GM23338 (cell line): Measurements from ENCODE around the gene PNPLA1. TPM values are rescaled to one million over a fixed set of nuclear protein-coding genes. Genes with fewer than 3 reads are reported as not detected.

Experiments used
- ATAC-seq: fragments of 200-7000 bp; cut with Tn5 transposase; 3 replicates; pipeline ENCODE4 v1.9.1; 2020
- DNase-seq: peaks from one replicate; pipeline ENCODE4 v3.0.0-alpha.2; 2015; ENCODE audit warnings: low spot score
- H2AFZ ChIP-seq: fragments of 200-600 bp; sonication (generic); 2 replicates; pipeline ENCODE4 v1.8.0; 2016; ENCODE audit warnings: antibody characterized with exemption, mild to moderate bottlenecking, moderate library complexity
- H3F3A ChIP-seq: fragments of 200-600 bp; sonication (generic); replicated peaks from 2 replicates; pipeline ENCODE4 v1.8.0; 2017; ENCODE audit warnings: antibody characterized with exemption, mixed run types, low read depth
- H3K27ac ChIP-seq: fragments of 200-600 bp; sonication (generic); 2 replicates; pipeline ENCODE4 v1.6.1; 2016; ENCODE audit warnings: low read depth
- H3K27me3 ChIP-seq: fragments of 200-600 bp; sonication (generic); 2 replicates; pipeline ENCODE4 v1.8.0; 2016; ENCODE audit warnings: mild to moderate bottlenecking, mixed run types, moderate library complexity; ENCODE audit not compliant: insufficient read depth
- H3K36me3 ChIP-seq: fragments of 200-600 bp; sonication (generic); 2 replicates; pipeline ENCODE4 v1.8.0; 2016; ENCODE audit warnings: mild to moderate bottlenecking; ENCODE audit not compliant: insufficient read depth
- H3K4me1 ChIP-seq: fragments of 200-600 bp; sonication (generic); 2 replicates; pipeline ENCODE4 v1.8.0; 2016; ENCODE audit warnings: mild to moderate bottlenecking, moderate library complexity; ENCODE audit not compliant: insufficient read depth
- H3K4me2 ChIP-seq: fragments of 200-600 bp; sonication (generic); 2 replicates; pipeline ENCODE4 v1.7.1; 2017; ENCODE audit warnings: mixed run types
- H3K4me3 ChIP-seq: fragments of 200-600 bp; sonication (generic); 2 replicates; pipeline ENCODE4 v1.6.1; 2016; ENCODE audit warnings: mixed run types
- H3K79me2 ChIP-seq: fragments of 200-600 bp; sonication (generic); replicated peaks from 2 replicates; pipeline ENCODE4 v1.8.0; 2017; ENCODE audit warnings: mild to moderate bottlenecking; ENCODE audit not compliant: insufficient read depth
- H3K9me2 ChIP-seq: fragments of 200-600 bp; sonication (generic); 2 replicates; pipeline ENCODE4 v1.8.0; 2017; ENCODE audit not compliant: insufficient read depth
- H4K20me1 ChIP-seq: fragments of 200-600 bp; sonication (generic); replicated peaks from 2 replicates; pipeline ENCODE4 v1.8.0; 2017; ENCODE audit warnings: mild to moderate bottlenecking; ENCODE audit not compliant: insufficient read depth
- H3K27ac Mint-ChIP-seq: 2 replicates; pipeline ENCODE4 v1.8.0; 2020; ENCODE audit warnings: inconsistent platforms, mild to moderate bottlenecking, moderate library complexity, mixed read lengths
- H3K27me3 Mint-ChIP-seq: 3 replicates; pipeline ENCODE4 v1.8.0; 2022; ENCODE audit warnings: low read depth, mild to moderate bottlenecking, moderate library complexity, mixed read lengths, inconsistent platforms; ENCODE audit not compliant: insufficient read depth, poor library complexity
- H3K36me3 Mint-ChIP-seq: 3 replicates; pipeline ENCODE4 v1.8.0; 2021; ENCODE audit warnings: low read depth, mild to moderate bottlenecking, inconsistent platforms, moderate library complexity, mixed read lengths
- H3K4me1 Mint-ChIP-seq: 3 replicates; pipeline ENCODE4 v1.8.0; 2020; ENCODE audit warnings: mild to moderate bottlenecking, inconsistent platforms, mixed read lengths
- H3K4me3 Mint-ChIP-seq: 3 replicates; pipeline ENCODE4 v1.8.0; 2021; ENCODE audit warnings: moderate library complexity, mild to moderate bottlenecking, inconsistent platforms, mixed read lengths
- H3K9me3 Mint-ChIP-seq: 3 replicates; pipeline ENCODE4 v1.8.0; 2020; ENCODE audit warnings: moderate library complexity, mild to moderate bottlenecking, inconsistent platforms, mixed read lengths
- CREB1 ChIP-seq: fragments of 250-450 bp; sonication (Bioruptor Pico); IDR thresholded peaks from 2 replicates; pipeline ENCODE4 v1.5.0; 2020; ENCODE audit warnings: low read depth, mild to moderate bottlenecking, moderate library complexity
- EZH2 ChIP-seq: fragments of 200-600 bp; sonication (generic); IDR thresholded peaks from one replicate; pipeline ENCODE4 v1.8.0; 2017; ENCODE audit warnings: antibody characterized with exemption, mild to moderate bottlenecking, low read depth; ENCODE audit not compliant: unreplicated experiment
- EZH2phosphoT487 ChIP-seq: fragments of 200-600 bp; sonication (generic); IDR thresholded peaks from one replicate; pipeline ENCODE4 v1.8.1; 2018; ENCODE audit warnings: antibody characterized with exemption; ENCODE audit not compliant: unreplicated experiment
- JUNB ChIP-seq: IDR thresholded peaks from one replicate; pipeline ENCODE4 v1.6.1; 2016; ENCODE audit warnings: antibody characterized with exemption; ENCODE audit not compliant: unreplicated experiment
- NANOG ChIP-seq: IDR thresholded peaks from 2 replicates; pipeline ENCODE4 v1.6.1; 2016; ENCODE audit warnings: antibody characterized with exemption, borderline replicate concordance
- POLR2AphosphoS5 ChIP-seq: IDR thresholded peaks from 2 replicates; pipeline ENCODE4 v1.6.1; 2016; ENCODE audit warnings: antibody characterized with exemption, low read depth
- STAT1 ChIP-seq: IDR thresholded peaks from one replicate; pipeline ENCODE4 v1.6.1; 2016; ENCODE audit warnings: antibody characterized with exemption; ENCODE audit not compliant: unreplicated experiment
- ZNF114 ChIP-seq: fragments of 250-450 bp; sonication (Bioruptor Pico); IDR thresholded peaks from 2 replicates; pipeline ENCODE4 v1.5.0; 2020; ENCODE audit warnings: mild to moderate bottlenecking, moderate library complexity
- ZNF331 ChIP-seq: fragments of 250-450 bp; sonication (Bioruptor Pico); IDR thresholded peaks from 2 replicates; pipeline ENCODE4 v1.5.0; 2020; ENCODE audit warnings: low read depth, mild to moderate bottlenecking, moderate library complexity
- polyA plus RNA-seq: library from polyadenylated mRNA; unstranded; fragments of >200 nt; fragmentation: Nextera tagmentation; extraction: Ambion mirVana; gene quantifications from 2 replicates; pipeline ENCODE4 v1.2.1, GENCODE V29; 2016
- total RNA-seq: library from RNA; depleted of rRNA; stranded (reverse); fragments of >200 nt; shearing (Covaris generic); gene quantifications from 2 replicates; pipeline ENCODE4 v1.2.3, GENCODE V29; 2014
- TF ChIP-seq, protein P1 (sequence below): IDR thresholded peaks from 2 replicates; pipeline ENCODE4 v1.6.1; 2016; ENCODE audit warnings: antibody characterized with exemption
- TF ChIP-seq, protein P2 (sequence below), 2 experiments: fragments of 200-600 bp in 1 of 2; sonication (generic) in 1 of 2; conservative IDR thresholded peaks; 2 replicates each; pipeline versions ENCODE4 v1.5.1 to v1.6.1; 2016 to 2017; ENCODE audit warnings: antibody characterized with exemption in 2 of 2, low read depth in 2 of 2, mild to moderate bottlenecking in 2 of 2, moderate library complexity in 1 of 2
- TF ChIP-seq, protein P3 (sequence below): IDR thresholded peaks from one replicate; pipeline ENCODE4 v1.6.1; 2018; ENCODE audit warnings: antibody characterized with exemption; ENCODE audit not compliant: unreplicated experiment

PNPLA1 gene
- total and polyA plus RNA-seq, 2 experiments from 2014 or later, result not detected

DNA sequence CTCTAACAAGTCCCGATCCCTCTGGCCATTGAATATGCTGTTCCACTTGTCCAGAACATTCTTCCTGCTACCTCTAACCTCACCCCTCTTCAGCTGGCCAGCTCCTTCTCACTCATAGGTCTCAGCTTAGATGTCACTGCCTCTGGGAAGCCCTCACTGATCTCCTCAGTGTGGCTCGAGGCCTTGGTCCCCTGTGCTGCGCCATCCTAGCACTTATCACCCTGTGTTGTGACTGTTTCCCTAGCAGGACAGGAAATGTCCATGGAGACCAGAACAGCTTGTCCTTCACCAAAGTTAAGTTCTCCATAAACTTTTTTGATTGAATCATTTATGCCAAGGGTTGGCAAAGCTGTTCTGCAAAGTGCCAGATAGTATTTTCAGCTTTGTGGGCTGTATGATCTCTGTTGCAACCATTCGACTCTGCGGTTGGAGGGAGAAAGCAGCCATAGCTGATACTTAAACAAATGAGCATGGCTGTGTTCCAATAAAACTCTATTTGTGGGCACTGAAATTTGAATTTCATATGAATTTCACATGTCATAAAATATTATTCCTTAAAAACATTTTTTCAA is 73.3 kb downstream of the PNPLA1 start (continued):
- no peak for TF ChIP-seq EZH2phosphoT487
- TF ChIP-seq CREB1, result no peak

DNA sequence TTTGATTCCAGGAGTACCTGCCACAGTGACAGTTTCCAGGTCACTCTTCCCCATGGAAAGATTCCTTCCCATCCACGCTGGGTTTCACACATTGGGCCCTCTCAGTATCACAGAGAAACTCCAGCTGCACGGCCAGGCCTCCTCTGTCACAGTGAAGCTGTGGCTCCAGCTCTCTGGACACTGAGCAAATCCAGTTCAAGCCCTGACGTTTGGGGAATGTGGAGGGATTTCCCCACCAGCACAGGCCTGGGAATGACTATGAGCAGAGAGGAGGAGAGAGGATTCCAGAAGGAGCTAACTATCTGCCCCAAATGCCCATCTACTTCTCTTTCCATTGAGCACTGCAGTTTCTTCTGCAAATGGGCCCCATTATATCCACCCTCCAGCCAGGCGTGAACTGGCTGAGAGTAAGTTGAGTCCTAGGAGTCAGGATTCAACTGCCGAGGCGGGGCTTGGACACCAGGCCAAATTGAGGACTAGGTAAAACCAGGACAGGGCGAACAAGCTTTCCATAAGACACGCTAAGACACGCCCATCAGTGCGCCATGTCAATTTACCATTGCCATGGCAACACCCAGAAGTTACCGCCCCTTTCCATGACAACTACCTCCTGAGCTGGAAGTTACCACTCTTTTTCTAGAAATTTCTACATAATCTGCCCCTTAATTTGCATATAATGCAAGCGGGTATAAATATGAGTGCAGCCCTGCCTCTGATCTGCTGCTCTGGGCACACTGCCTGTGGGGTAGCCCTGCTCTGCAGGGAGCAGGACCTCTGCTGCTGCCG is 76.0 kb downstream of the PNPLA1 start:
- Mint-ChIP-seq H3K36me3 (no peaks in the 10 kb centered on the region), H3K4me1 (peaks cover 5% of the 10 kb centered on the region), H3K27ac (no peak overlapping the region), H3K4me3 (no peak overlapping the region), H3K9me3 (no peaks in the 10 kb centered on the region), H3K27me3 (peaks cover 10% of the 10 kb centered on the region)
- no peaks in the 10 kb centered on the region for H3K27me3 ChIP-seq
- no peak overlapping the region for H3K4me2 ChIP-seq
- peak; percentile 76 for DNase-seq
- H2AFZ ChIP-seq, result peak overlapping the region; percentile 79
- ATAC-seq, result peak; percentile 71
- H3K9me2 ChIP-seq, result no peaks in the 10 kb centered on the region
- H3K4me1 ChIP-seq, result no peaks in the 10 kb centered on the region; the same call in 1 of the 2 replicates
- H3K4me3 ChIP-seq, result no peak overlapping the region
- no peaks in the 10 kb centered on the region for H3K36me3 ChIP-seq
- H3F3A ChIP-seq, result no peaks in the 10 kb centered on the region
- H3K27ac ChIP-seq, result no peak overlapping the region
- H3K79me2 ChIP-seq, result no peaks in the 10 kb centered on the region
- no peaks in the 10 kb centered on the region for H4K20me1 ChIP-seq
- TF ChIP-seq, protein P1, sequence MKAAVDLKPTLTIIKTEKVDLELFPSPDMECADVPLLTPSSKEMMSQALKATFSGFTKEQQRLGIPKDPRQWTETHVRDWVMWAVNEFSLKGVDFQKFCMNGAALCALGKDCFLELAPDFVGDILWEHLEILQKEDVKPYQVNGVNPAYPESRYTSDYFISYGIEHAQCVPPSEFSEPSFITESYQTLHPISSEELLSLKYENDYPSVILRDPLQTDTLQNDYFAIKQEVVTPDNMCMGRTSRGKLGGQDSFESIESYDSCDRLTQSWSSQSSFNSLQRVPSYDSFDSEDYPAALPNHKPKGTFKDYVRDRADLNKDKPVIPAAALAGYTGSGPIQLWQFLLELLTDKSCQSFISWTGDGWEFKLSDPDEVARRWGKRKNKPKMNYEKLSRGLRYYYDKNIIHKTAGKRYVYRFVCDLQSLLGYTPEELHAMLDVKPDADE, result no peak
- TF ChIP-seq ZNF114 (no peak), ZNF331 (no peak), POLR2AphosphoS5 (no peak), JUNB (no peak), NANOG (no peak), STAT1 (no peak), EZH2 (no peak)
- TF ChIP-seq, protein P2, sequence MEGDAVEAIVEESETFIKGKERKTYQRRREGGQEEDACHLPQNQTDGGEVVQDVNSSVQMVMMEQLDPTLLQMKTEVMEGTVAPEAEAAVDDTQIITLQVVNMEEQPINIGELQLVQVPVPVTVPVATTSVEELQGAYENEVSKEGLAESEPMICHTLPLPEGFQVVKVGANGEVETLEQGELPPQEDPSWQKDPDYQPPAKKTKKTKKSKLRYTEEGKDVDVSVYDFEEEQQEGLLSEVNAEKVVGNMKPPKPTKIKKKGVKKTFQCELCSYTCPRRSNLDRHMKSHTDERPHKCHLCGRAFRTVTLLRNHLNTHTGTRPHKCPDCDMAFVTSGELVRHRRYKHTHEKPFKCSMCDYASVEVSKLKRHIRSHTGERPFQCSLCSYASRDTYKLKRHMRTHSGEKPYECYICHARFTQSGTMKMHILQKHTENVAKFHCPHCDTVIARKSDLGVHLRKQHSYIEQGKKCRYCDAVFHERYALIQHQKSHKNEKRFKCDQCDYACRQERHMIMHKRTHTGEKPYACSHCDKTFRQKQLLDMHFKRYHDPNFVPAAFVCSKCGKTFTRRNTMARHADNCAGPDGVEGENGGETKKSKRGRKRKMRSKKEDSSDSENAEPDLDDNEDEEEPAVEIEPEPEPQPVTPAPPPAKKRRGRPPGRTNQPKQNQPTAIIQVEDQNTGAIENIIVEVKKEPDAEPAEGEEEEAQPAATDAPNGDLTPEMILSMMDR (conservative IDR thresholded peaks at IDR 0.05; ENCODE audit: low read depth in 2 of 2), result no peak
- TF ChIP-seq, protein P3, sequence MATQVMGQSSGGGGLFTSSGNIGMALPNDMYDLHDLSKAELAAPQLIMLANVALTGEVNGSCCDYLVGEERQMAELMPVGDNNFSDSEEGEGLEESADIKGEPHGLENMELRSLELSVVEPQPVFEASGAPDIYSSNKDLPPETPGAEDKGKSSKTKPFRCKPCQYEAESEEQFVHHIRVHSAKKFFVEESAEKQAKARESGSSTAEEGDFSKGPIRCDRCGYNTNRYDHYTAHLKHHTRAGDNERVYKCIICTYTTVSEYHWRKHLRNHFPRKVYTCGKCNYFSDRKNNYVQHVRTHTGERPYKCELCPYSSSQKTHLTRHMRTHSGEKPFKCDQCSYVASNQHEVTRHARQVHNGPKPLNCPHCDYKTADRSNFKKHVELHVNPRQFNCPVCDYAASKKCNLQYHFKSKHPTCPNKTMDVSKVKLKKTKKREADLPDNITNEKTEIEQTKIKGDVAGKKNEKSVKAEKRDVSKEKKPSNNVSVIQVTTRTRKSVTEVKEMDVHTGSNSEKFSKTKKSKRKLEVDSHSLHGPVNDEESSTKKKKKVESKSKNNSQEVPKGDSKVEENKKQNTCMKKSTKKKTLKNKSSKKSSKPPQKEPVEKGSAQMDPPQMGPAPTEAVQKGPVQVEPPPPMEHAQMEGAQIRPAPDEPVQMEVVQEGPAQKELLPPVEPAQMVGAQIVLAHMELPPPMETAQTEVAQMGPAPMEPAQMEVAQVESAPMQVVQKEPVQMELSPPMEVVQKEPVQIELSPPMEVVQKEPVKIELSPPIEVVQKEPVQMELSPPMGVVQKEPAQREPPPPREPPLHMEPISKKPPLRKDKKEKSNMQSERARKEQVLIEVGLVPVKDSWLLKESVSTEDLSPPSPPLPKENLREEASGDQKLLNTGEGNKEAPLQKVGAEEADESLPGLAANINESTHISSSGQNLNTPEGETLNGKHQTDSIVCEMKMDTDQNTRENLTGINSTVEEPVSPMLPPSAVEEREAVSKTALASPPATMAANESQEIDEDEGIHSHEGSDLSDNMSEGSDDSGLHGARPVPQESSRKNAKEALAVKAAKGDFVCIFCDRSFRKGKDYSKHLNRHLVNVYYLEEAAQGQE, result no peak
